Measurements from ENCODE around the gene FASN. TPM values are rescaled to one million over a fixed set of nuclear protein-coding genes. Genes with fewer than 3 reads are reported as not detected.

The FASN gene
- total and polyA plus RNA-seq, 2 of the 13 experiments (the other 11 are each of a cell fraction or from before 2014, with no cell fraction given) = 51.7 to 101 TPM

DNA sequence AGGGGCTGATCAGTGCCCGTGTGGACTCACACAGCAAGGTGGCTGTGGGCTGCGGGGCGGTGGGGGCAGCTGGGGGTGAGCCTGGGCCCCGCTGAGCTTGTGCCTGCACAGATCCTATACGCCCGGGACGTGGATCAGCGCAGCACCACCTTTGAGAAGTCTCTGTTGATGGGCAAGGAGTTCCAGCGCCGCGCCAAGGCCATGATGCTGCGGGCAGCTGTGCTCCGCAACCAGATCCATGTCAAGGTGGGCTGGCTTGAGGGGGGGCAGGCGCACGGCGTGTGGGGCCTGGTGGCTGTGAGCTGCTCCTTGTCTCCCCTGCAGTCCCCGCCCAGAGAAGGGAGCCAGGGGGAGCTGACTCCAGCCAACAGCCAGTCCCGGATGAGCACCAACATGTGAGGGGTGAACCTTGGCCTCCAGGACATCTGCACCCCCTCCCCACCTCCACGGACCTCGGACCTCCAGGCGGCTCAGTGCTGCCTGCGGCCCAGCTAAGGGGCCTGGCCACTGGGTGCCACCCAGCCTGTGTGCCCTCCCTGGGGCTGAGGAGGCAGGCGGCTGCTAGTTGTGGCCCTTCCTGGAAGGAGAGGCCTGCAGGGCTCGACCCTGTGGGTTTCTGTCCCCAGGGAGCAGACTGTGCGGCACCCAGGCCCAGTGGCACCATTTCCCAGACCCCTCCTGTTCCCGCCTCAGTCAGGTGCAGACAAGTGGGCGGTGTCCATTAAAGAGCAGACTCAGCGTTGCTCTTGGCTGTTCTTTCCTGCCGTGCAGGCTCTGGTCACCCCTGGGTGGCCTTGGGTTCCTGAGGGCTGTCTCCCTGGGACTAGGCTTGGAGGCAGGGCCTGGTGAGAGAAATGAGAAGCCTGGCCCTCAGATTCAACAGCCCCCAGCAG is 41.1 kb downstream of the FASN start (continued):
- TF ChIP-seq, protein P1, sequence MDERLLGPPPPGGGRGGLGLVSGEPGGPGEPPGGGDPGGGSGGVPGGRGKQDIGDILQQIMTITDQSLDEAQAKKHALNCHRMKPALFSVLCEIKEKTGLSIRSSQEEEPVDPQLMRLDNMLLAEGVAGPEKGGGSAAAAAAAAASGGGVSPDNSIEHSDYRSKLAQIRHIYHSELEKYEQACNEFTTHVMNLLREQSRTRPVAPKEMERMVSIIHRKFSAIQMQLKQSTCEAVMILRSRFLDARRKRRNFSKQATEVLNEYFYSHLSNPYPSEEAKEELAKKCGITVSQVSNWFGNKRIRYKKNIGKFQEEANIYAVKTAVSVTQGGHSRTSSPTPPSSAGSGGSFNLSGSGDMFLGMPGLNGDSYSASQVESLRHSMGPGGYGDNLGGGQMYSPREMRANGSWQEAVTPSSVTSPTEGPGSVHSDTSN (CRISPR knock-in tag; IDR thresholded peaks at IDR 0.05) = no peak
- TF ChIP-seq SMARCC2 (IDR thresholded peaks at IDR 0.05) (no peak), ZNF382 (CRISPR knock-in tag; IDR thresholded peaks at IDR 0.05; ENCODE audit: borderline replicate concordance) (no peak), ZNF256 (CRISPR knock-in tag; conservative IDR thresholded peaks at IDR 0.05) (no peak), KLF12 (CRISPR knock-in tag; IDR thresholded peaks at IDR 0.05; ENCODE audit: borderline replicate concordance) (0 out of 2 replicates have a peak, but pooled peaks have one; percentile 29), ZBTB3 (CRISPR knock-in tag; IDR thresholded peaks at IDR 0.05; ENCODE audit: borderline replicate concordance, low read depth) (no peak), ARNTL (CRISPR knock-in tag; IDR thresholded peaks at IDR 0.05) (peak; percentile 97), ZNF557 (CRISPR knock-in tag; IDR thresholded peaks at IDR 0.05) (no peak)
- TF ChIP-seq, protein P2, sequence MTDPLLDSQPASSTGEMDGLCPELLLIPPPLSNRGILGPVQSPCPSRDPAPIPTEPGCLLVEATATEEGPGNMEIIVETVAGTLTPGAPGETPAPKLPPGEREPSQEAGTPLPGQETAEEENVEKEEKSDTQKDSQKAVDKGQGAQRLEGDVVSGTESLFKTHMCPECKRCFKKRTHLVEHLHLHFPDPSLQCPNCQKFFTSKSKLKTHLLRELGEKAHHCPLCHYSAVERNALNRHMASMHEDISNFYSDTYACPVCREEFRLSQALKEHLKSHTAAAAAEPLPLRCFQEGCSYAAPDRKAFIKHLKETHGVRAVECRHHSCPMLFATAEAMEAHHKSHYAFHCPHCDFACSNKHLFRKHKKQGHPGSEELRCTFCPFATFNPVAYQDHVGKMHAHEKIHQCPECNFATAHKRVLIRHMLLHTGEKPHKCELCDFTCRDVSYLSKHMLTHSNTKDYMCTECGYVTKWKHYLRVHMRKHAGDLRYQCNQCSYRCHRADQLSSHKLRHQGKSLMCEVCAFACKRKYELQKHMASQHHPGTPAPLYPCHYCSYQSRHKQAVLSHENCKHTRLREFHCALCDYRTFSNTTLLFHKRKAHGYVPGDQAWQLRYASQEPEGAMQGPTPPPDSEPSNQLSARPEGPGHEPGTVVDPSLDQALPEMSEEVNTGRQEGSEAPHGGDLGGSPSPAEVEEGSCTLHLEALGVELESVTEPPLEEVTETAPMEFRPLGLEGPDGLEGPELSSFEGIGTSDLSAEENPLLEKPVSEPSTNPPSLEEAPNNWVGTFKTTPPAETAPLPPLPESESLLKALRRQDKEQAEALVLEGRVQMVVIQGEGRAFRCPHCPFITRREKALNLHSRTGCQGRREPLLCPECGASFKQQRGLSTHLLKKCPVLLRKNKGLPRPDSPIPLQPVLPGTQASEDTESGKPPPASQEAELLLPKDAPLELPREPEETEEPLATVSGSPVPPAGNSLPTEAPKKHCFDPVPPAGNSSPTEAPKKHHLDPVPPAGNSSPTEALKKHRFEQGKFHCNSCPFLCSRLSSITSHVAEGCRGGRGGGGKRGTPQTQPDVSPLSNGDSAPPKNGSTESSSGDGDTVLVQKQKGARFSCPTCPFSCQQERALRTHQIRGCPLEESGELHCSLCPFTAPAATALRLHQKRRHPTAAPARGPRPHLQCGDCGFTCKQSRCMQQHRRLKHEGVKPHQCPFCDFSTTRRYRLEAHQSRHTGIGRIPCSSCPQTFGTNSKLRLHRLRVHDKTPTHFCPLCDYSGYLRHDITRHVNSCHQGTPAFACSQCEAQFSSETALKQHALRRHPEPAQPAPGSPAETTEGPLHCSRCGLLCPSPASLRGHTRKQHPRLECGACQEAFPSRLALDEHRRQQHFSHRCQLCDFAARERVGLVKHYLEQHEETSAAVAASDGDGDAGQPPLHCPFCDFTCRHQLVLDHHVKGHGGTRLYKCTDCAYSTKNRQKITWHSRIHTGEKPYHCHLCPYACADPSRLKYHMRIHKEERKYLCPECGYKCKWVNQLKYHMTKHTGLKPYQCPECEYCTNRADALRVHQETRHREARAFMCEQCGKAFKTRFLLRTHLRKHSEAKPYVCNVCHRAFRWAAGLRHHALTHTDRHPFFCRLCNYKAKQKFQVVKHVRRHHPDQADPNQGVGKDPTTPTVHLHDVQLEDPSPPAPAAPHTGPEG (CRISPR knock-in tag; IDR thresholded peaks at IDR 0.05) = no peak
- TF ChIP-seq, protein P3, sequence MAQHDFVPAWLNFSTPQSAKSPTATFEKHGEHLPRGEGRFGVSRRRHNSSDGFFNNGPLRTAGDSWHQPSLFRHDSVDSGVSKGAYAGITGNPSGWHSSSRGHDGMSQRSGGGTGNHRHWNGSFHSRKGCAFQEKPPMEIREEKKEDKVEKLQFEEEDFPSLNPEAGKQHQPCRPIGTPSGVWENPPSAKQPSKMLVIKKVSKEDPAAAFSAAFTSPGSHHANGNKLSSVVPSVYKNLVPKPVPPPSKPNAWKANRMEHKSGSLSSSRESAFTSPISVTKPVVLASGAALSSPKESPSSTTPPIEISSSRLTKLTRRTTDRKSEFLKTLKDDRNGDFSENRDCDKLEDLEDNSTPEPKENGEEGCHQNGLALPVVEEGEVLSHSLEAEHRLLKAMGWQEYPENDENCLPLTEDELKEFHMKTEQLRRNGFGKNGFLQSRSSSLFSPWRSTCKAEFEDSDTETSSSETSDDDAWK (CRISPR knock-in tag; IDR thresholded peaks at IDR 0.05) = no peak
- TF ChIP-seq, protein P4, sequence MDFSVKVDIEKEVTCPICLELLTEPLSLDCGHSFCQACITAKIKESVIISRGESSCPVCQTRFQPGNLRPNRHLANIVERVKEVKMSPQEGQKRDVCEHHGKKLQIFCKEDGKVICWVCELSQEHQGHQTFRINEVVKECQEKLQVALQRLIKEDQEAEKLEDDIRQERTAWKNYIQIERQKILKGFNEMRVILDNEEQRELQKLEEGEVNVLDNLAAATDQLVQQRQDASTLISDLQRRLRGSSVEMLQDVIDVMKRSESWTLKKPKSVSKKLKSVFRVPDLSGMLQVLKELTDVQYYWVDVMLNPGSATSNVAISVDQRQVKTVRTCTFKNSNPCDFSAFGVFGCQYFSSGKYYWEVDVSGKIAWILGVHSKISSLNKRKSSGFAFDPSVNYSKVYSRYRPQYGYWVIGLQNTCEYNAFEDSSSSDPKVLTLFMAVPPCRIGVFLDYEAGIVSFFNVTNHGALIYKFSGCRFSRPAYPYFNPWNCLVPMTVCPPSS (IDR thresholded peaks at IDR 0.05) = no peak
- TF ChIP-seq, protein P5, sequence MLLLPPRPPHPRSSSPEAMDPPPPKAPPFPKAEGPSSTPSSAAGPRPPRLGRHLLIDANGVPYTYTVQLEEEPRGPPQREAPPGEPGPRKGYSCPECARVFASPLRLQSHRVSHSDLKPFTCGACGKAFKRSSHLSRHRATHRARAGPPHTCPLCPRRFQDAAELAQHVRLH (CRISPR knock-in tag; IDR thresholded peaks at IDR 0.05; ENCODE audit: borderline replicate concordance, low read depth) = peak; percentile 64; the same call in 1 of the 2 replicates
- TF ChIP-seq, protein P6, sequence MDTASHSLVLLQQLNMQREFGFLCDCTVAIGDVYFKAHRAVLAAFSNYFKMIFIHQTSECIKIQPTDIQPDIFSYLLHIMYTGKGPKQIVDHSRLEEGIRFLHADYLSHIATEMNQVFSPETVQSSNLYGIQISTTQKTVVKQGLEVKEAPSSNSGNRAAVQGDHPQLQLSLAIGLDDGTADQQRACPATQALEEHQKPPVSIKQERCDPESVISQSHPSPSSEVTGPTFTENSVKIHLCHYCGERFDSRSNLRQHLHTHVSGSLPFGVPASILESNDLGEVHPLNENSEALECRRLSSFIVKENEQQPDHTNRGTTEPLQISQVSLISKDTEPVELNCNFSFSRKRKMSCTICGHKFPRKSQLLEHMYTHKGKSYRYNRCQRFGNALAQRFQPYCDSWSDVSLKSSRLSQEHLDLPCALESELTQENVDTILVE (CRISPR knock-in tag; IDR thresholded peaks at IDR 0.05) = no peak; the same call in 1 of the 2 replicates

Data from HepG2 (cell line).